NT2/D1 (cell line): ENCODE results near the gene RAPGEF6.

Experiments
- SUZ12 ChIP-seq: IDR thresholded peaks from 2 replicates; pipeline ENCODE4 v1.6.1; 2011; ENCODE audit not compliant: insufficient read length, insufficient read depth; ENCODE audit errors: extremely low read depth
- YY1 ChIP-seq: IDR thresholded peaks from 2 replicates; pipeline ENCODE4 v1.6.1; 2011; ENCODE audit not compliant: insufficient read length, insufficient read depth
- ZNF274 ChIP-seq: IDR thresholded peaks from 2 replicates; pipeline ENCODE4 v1.6.1; 2011; ENCODE audit warnings: mild to moderate bottlenecking, low read depth, low read length

GRCh38 chr5:131394128-131394527, 240.9 kb downstream of the RAPGEF6 start:
- TF ChIP-seq ZNF274, result no peak
- TF ChIP-seq SUZ12, result no peak
- TF ChIP-seq YY1, result no peak
